HFFc6 (cell line): Measurements from ENCODE around the gene PARP8. TPM values are rescaled to one million over a fixed set of nuclear protein-coding genes. Genes with fewer than 3 reads are reported as not detected.

Experiments
- DNase-seq: peaks from one replicate; pipeline ENCODE4 v3.0.0-alpha.2; 2018
- H3K27ac Mint-ChIP-seq: 2 replicates; pipeline ENCODE4 v1.8.0; 2020; ENCODE audit warnings: mild to moderate bottlenecking, mixed read lengths
- H3K27me3 Mint-ChIP-seq: 2 replicates; pipeline ENCODE4 v1.8.0; 2021; ENCODE audit warnings: mild to moderate bottlenecking, moderate library complexity, mixed read lengths; ENCODE audit not compliant: insufficient read depth
- H3K36me3 Mint-ChIP-seq: 2 replicates; pipeline ENCODE4 v1.8.0; 2021; ENCODE audit warnings: low read depth, mixed read lengths
- H3K4me1 Mint-ChIP-seq: 2 replicates; pipeline ENCODE4 v1.8.0; 2020; ENCODE audit warnings: low read depth, mixed read lengths
- H3K4me3 Mint-ChIP-seq: 2 replicates; pipeline ENCODE4 v1.8.0; 2020; ENCODE audit warnings: mild to moderate bottlenecking, moderate library complexity, mixed read lengths
- H3K9me3 Mint-ChIP-seq: 2 replicates; pipeline ENCODE4 v1.8.0; 2020; ENCODE audit warnings: mild to moderate bottlenecking, mixed read lengths
- total RNA-seq, 6 experiments: library from RNA; stranded (reverse); fragmentation: NEBNext Ultra II Directional; extraction: Animal tissue kit (Norgen Biotek cat#: 25700); gene quantifications; 2 replicates in 1 of 6; 3 replicates in 5 of 6; pipeline ENCODE4 v1.2.3, GENCODE V29; 2021
- TF ChIP-seq, protein P1 (sequence below): fragments of 200-600 bp; sonication (generic); IDR thresholded peaks from 2 replicates; pipeline ENCODE4 v1.5.0; 2021; ENCODE audit warnings: antibody characterized with exemption, mild to moderate bottlenecking

PARP8 gene
- total RNA-seq, 6 experiments from 2014 or later: 0.71 to 5.5 (median 0.81) TPM

- Mint-ChIP-seq H3K27ac (no peak overlapping the region), H3K4me1 (no peaks in the 10 kb centered on the region), H3K4me3 (no peak overlapping the region), H3K27me3 (no peaks in the 10 kb centered on the region), H3K9me3 (peaks cover 19% of the 10 kb centered on the region; the same call in 1 of the 2 replicates), H3K36me3 (no peaks in the 10 kb centered on the region)
- DNase-seq: no peak
- TF ChIP-seq, protein P1, sequence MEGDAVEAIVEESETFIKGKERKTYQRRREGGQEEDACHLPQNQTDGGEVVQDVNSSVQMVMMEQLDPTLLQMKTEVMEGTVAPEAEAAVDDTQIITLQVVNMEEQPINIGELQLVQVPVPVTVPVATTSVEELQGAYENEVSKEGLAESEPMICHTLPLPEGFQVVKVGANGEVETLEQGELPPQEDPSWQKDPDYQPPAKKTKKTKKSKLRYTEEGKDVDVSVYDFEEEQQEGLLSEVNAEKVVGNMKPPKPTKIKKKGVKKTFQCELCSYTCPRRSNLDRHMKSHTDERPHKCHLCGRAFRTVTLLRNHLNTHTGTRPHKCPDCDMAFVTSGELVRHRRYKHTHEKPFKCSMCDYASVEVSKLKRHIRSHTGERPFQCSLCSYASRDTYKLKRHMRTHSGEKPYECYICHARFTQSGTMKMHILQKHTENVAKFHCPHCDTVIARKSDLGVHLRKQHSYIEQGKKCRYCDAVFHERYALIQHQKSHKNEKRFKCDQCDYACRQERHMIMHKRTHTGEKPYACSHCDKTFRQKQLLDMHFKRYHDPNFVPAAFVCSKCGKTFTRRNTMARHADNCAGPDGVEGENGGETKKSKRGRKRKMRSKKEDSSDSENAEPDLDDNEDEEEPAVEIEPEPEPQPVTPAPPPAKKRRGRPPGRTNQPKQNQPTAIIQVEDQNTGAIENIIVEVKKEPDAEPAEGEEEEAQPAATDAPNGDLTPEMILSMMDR: no peak
Observed at GRCh38 chr5:50856401-50857119, 190.1 kb downstream of the PARP8 start.

DNA sequence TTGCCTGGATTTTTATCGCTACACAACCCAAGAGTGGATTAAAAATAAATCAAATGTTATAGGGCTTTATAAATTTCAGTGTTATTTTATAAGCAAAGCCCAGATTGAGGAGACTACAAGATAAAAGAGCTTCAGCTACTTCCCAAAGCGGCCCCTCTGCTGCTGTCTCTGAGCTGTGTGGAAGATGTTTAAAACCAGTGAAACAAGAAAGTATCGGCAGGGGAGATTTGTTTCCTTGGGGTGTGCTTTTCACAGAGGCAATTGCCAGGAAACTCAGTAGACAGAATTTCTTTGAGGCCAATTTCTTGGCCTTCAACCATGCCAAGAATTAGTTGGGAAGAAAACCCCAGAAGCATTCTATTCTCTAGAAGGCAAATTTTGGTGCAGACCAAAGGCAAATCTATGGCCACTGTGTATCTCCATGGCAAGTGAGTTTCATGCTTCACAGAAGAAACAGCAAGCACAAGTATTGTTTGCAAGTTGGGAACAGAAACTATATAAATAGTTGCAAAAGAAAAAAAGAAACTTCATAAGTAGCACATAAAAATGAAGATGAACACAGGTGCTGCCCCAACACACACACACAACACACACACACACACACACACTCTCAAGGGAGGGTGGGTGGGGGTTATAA, 197.2 kb downstream of the PARP8 start:
- peaks cover 27% of the 10 kb centered on the region for H3K9me3 Mint-ChIP-seq
- H3K27ac Mint-ChIP-seq: no peak overlapping the region
- H3K27me3 Mint-ChIP-seq: no peaks in the 10 kb centered on the region
- no peak for DNase-seq
- H3K36me3 Mint-ChIP-seq: no peaks in the 10 kb centered on the region
- H3K4me3 Mint-ChIP-seq: no peak overlapping the region
- TF ChIP-seq, protein P1: no peak
- H3K4me1 Mint-ChIP-seq: no peaks in the 10 kb centered on the region

- DNase-seq: no peak
- H3K27me3 Mint-ChIP-seq: no peaks in the 10 kb centered on the region
- no peaks in the 10 kb centered on the region for H3K36me3 Mint-ChIP-seq
- TF ChIP-seq, protein P1: no peak
- no peaks in the 10 kb centered on the region for H3K4me1 Mint-ChIP-seq
- H3K9me3 Mint-ChIP-seq: peaks cover 33% of the 10 kb centered on the region
- no peak overlapping the region for H3K27ac Mint-ChIP-seq
- no peak overlapping the region for H3K4me3 Mint-ChIP-seq
Observed at GRCh38 chr5:50864466-50864865, 198.0 kb downstream of the PARP8 start.

DNA sequence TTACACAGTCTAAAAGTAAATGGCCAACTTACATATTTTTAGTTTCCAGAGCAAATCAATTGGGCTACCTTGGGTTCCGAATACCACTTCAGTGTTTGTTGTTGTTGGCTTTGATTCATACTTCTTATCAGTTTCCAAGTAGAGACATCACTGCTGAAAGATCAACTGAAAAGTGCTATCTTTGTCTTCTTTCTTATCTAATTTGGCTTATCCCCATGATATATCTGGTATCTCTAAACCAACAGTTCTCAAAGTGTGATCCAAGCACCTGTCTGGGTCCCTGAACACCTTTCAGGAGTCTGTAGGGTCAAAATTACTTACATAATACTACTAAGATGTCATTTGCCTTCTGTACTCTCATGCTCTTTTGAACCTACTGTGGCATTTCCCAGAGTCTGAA, 200.0 kb downstream of the PARP8 start:
- H3K9me3 Mint-ChIP-seq: peaks cover 23% of the 10 kb centered on the region
- TF ChIP-seq, protein P1: no peak
- no peaks in the 10 kb centered on the region for H3K4me1 Mint-ChIP-seq
- H3K4me3 Mint-ChIP-seq: no peak overlapping the region
- DNase-seq: no peak
- no peak overlapping the region for H3K27ac Mint-ChIP-seq
- H3K36me3 Mint-ChIP-seq: no peaks in the 10 kb centered on the region
- H3K27me3 Mint-ChIP-seq: no peaks in the 10 kb centered on the region

DNA sequence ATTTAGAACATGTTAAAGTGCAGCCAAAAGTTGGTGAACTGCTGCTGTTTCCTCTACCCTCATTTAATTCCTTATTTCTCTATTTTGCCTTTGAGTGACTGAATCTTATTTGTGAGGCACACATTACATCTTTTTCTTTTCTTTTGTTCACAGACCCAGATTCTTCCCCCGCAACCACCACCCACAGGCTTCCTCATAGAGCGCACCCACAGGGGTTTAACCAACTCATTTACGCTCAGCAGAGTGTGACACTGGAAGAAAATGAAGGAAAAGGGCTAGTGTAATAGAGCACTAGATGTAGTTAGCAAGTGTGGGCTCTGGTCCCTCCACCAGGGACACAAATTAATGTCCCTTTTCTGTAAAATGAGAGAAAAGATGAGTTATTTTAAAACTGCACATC, 200.7 kb downstream of the PARP8 start:
- TF ChIP-seq, protein P1: no peak
- no peaks in the 10 kb centered on the region for H3K4me1 Mint-ChIP-seq
- DNase-seq: no peak
- no peak overlapping the region for H3K27ac Mint-ChIP-seq
- H3K36me3 Mint-ChIP-seq: no peaks in the 10 kb centered on the region
- H3K4me3 Mint-ChIP-seq: no peak overlapping the region
- no peaks in the 10 kb centered on the region for H3K27me3 Mint-ChIP-seq
- peaks cover 18% of the 10 kb centered on the region for H3K9me3 Mint-ChIP-seq
